Naive thymus-derived CD4-positive, alpha-beta T cell (primary cell): ENCODE measurements around the gene C2orf42. TPM values are rescaled to one million over a fixed set of nuclear protein-coding genes. Genes with fewer than 3 reads are reported as not detected.

Experiments used
- ATAC-seq: fragments of 150-1000 bp; cut with Tn5 transposase; 2 replicates; pipeline ENCODE4 v1.10.0; 2021; ENCODE audit warnings: mild to moderate bottlenecking, moderate library complexity
- CTCF ChIA-PET: fragments of 350-600 bp; sonication (Branson Sonifier 250); formaldehyde crosslinking; loops from one replicate; lab custom pipeline; 2021; ENCODE audit warnings: antibody characterized with exemption; lab: Charles Lee
- POLR2A ChIA-PET: fragments of 350-600 bp; sonication (Branson Sonifier 250); formaldehyde crosslinking; loops from one replicate; lab custom pipeline; 2021; ENCODE audit warnings: antibody characterized with exemption, inconsistent platforms; lab: Charles Lee
- DNase-seq, 9 donors: peaks; one replicate each; pipeline versions ENCODE4 v3.0.0 to v3.0.0-alpha.2; 2020 to 2022; ENCODE audit warnings: mixed read lengths in 1 of 9
- H3K27ac ChIP-seq: one replicate; pipeline ENCODE4 v1.7.0; 2013; ENCODE audit warnings: mild to moderate bottlenecking, low read depth, low read length, moderate library complexity
- H3K27me3 ChIP-seq, 2 donors: one replicate each; pipeline ENCODE4 v1.7.0; 2013; ENCODE audit warnings: low read length in 2 of 2, mild to moderate bottlenecking in 2 of 2, moderate library complexity in 2 of 2; ENCODE audit not compliant: control insufficient read depth in 2 of 2, insufficient read depth in 2 of 2
- H3K36me3 ChIP-seq, 3 experiments: 1 replicate in 2 of 3; 2 replicates in 1 of 3; pipeline ENCODE4 v1.7.0; 2013; ENCODE audit warnings: low read length in 3 of 3, mild to moderate bottlenecking in 3 of 3, moderate library complexity in 1 of 3; ENCODE audit not compliant: insufficient read depth in 3 of 3, control insufficient read depth in 2 of 3
- H3K4me1 ChIP-seq, 2 donors: one replicate each; pipeline ENCODE4 v1.7.0; 2013; ENCODE audit warnings: low read length in 2 of 2, mild to moderate bottlenecking in 2 of 2, moderate library complexity in 1 of 2; ENCODE audit not compliant: control insufficient read depth in 2 of 2, insufficient read depth in 2 of 2
- H3K4me3 ChIP-seq: 2 replicates; pipeline ENCODE4 v1.7.0; 2013; ENCODE audit warnings: mild to moderate bottlenecking, low read length
- H3K9me3 ChIP-seq, 3 experiments: 1 replicate in 2 of 3; 2 replicates in 1 of 3; pipeline ENCODE4 v1.7.0; 2013; ENCODE audit warnings: low read length in 3 of 3; ENCODE audit not compliant: control insufficient read depth in 2 of 3
- H3K27ac Mint-ChIP-seq, 9 donors: one replicate each; pipeline ENCODE4 v1.8.0; 2020 to 2022; ENCODE audit warnings: mixed read lengths in 9 of 9, mild to moderate bottlenecking in 8 of 9, moderate library complexity in 5 of 9, inconsistent platforms in 2 of 9
- H3K27me3 Mint-ChIP-seq, 5 donors: one replicate each; pipeline ENCODE4 v1.8.0; 2021 to 2022; ENCODE audit warnings: mixed read lengths in 5 of 5, mild to moderate bottlenecking in 1 of 5
- H3K36me3 Mint-ChIP-seq, 5 donors: one replicate each; pipeline ENCODE4 v1.8.0; 2020 to 2022; ENCODE audit warnings: mixed read lengths in 5 of 5, mild to moderate bottlenecking in 3 of 5, inconsistent platforms in 1 of 5
- H3K4me1 Mint-ChIP-seq, 7 donors: one replicate each; pipeline ENCODE4 v1.8.0; 2020 to 2022; ENCODE audit warnings: mixed read lengths in 7 of 7, mild to moderate bottlenecking in 3 of 7, inconsistent platforms in 1 of 7
- H3K4me3 Mint-ChIP-seq, 10 donors: one replicate each; pipeline ENCODE4 v1.8.0; 2020 to 2022; ENCODE audit warnings: mild to moderate bottlenecking in 10 of 10, mixed read lengths in 10 of 10, moderate library complexity in 6 of 10, inconsistent platforms in 2 of 10
- H3K9me3 Mint-ChIP-seq, 11 donors: one replicate each; pipeline ENCODE4 v1.8.0; 2020 to 2022; ENCODE audit warnings: mixed read lengths in 11 of 11, mild to moderate bottlenecking in 4 of 11, inconsistent platforms in 1 of 11, moderate library complexity in 1 of 11
- intact Hi-C, 2 donors: fragments of 100-400 bp; cut with micrococcal nuclease; formaldehyde crosslinking; loops; one replicate each; pipeline ENCODE4 v1.15.1; 2023
- polyA plus RNA-seq, 2 donors: library from polyadenylated mRNA; unstranded; fragments of 300-500 nt; fragmentation: Illumina TruSeq; gene quantifications; one replicate each; pipeline ENCODE4 v1.2.3, GENCODE V29; 2021
- total RNA-seq, 6 experiments: library from RNA in 5 of 6; stranded (reverse) in 5 of 6; gene quantifications; 1 replicate in 5 of 6; 2 replicates in 1 of 6; pipeline ENCODE4 v1.2.3 and lab custom pipeline; 2021 to 2026

C2orf42 gene
- total and polyA plus RNA-seq, 7 experiments from 2014 or later, result 20.6 to 48.4 (median 30.3) TPM

- CTCF ChIA-PET, result no interaction called here
- H3K4me3 ChIP-seq, result no peak overlapping the region
- H3K27ac ChIP-seq, result no peak overlapping the region
- H3K36me3 Mint-ChIP-seq, result peaks cover 0 to 3% (median 0%) of the 10 kb centered on the region in 5 donors
- no peak for DNase-seq
- H3K4me1 Mint-ChIP-seq, result no peaks in the 10 kb centered on the region
- no peak for ATAC-seq
- H3K9me3 Mint-ChIP-seq, result peaks cover 0 to 2% (median 0%) of the 10 kb centered on the region in 11 donors
- H3K27me3 Mint-ChIP-seq, result peaks cover 0 to 4% (median 0%) of the 10 kb centered on the region in 5 donors
- H3K27ac Mint-ChIP-seq, result peak overlapping the region in 1 of 9 donors; percentile 30
- H3K4me3 Mint-ChIP-seq, result no peak overlapping the region
- intact Hi-C loops, result no loop called here
- no peaks in the 10 kb centered on the region for H3K36me3 ChIP-seq
- no peaks in the 10 kb centered on the region for H3K9me3 ChIP-seq
- H3K4me1 ChIP-seq, result no peaks in the 10 kb centered on the region
- POLR2A ChIA-PET, result interaction anchor here (1.7 kb wide), 1 partner anchor 12 kb away, joined by 5 read pairs; no protein-coding TSS in a partner anchor
- H3K27me3 ChIP-seq, result no peaks in the 10 kb centered on the region
Observed at GRCh38 chr2:70201831-70202230, 11.0 kb upstream of the C2orf42 start.

- POLR2A ChIA-PET, result interaction anchor here (1.7 to 2.2 kb wide), 2 partner anchors 10 to 12 kb away, joined by 5 to 11 read pairs; partner anchors contain the start of gene C2orf42
- no peak overlapping the region for H3K27ac ChIP-seq
Observed at GRCh38 chr2:70201225-70201768, 10.5 kb upstream of the C2orf42 start.

GRCh38 chr2:70199320-70199864 lies 8.6 kb upstream of the C2orf42 start:
- intact Hi-C loops, result no loop called here
- H3K27me3 ChIP-seq, result no peaks in the 10 kb centered on the region

More at GRCh38 chr2:70201225-70201768, 10.5 kb upstream of the C2orf42 start:
- no peak for ATAC-seq
- H3K9me3 Mint-ChIP-seq, result peaks cover 0 to 2% (median 0%) of the 10 kb centered on the region in 11 donors
- no peaks in the 10 kb centered on the region for H3K27me3 ChIP-seq
- no peak overlapping the region for H3K4me3 Mint-ChIP-seq
- peaks cover 0 to 3% (median 0%) of the 10 kb centered on the region in 5 donors for H3K36me3 Mint-ChIP-seq
- no peaks in the 10 kb centered on the region for H3K9me3 ChIP-seq
- H3K27me3 Mint-ChIP-seq, result peaks cover 0 to 4% (median 0%) of the 10 kb centered on the region in 5 donors
- CTCF ChIA-PET, result interaction anchor here (0.7 kb wide), 1 partner anchor 507 kb away, joined by 3 read pairs; no protein-coding TSS in a partner anchor
- H3K4me1 ChIP-seq, result no peaks in the 10 kb centered on the region
- no peak overlapping the region for H3K27ac Mint-ChIP-seq
- no peaks in the 10 kb centered on the region for H3K4me1 Mint-ChIP-seq
- H3K4me3 ChIP-seq, result no peak overlapping the region
- no peaks in the 10 kb centered on the region for H3K36me3 ChIP-seq
- intact Hi-C loops, result no loop called here
- DNase-seq, result no peak

GRCh38 chr2:70192516-70192915 lies 1.7 kb upstream of the C2orf42 start:
- Histone ChIP-seq H3K9me3 (no peaks in the 10 kb centered on the region), H3K36me3 (no peaks in the 10 kb centered on the region), H3K4me1 (peaks cover 0 to 8% of the 10 kb centered on the region in 2 donors), H3K4me3 (no peak overlapping the region), H3K27ac (no peak overlapping the region), H3K27me3 (no peaks in the 10 kb centered on the region)
- Mint-ChIP-seq H3K27ac (peak overlapping the region in 1 of 9 donors; percentile 22), H3K4me1 (peaks cover 7 to 24% (median 21%) of the 10 kb centered on the region in 7 donors), H3K36me3 (peaks cover 0 to 6% (median 0%) of the 10 kb centered on the region in 5 donors), H3K9me3 (peaks cover 0 to 4% (median 0%) of the 10 kb centered on the region in 11 donors), H3K27me3 (peaks cover 0 to 4% (median 0%) of the 10 kb centered on the region in 5 donors), H3K4me3 (no peak overlapping the region)
- intact Hi-C loops, result loop anchor here (5.0 kb wide), 2 partner anchors 120 to 755 kb away; partner anchors contain the start of gene NFU1 (in 1 of the 2)
- POLR2A ChIA-PET, result interaction anchor here (0.6 to 2.6 kb wide), 4 partner anchors 49 to 279 kb away, joined by 3 to 47 read pairs (median 13); partner anchors contain the start of genes MXD1 and SNRPG
- ATAC-seq (no peak), DNase-seq (no peak)
- CTCF ChIA-PET, result interaction anchor here (0.6 kb wide), 1 partner anchor 755 kb away, joined by 3 read pairs; the partner anchor contains the start of gene NFU1

More at GRCh38 chr2:70199320-70199864, 8.6 kb upstream of the C2orf42 start:
- Mint-ChIP-seq H3K36me3 (peaks cover 0 to 3% (median 0%) of the 10 kb centered on the region in 5 donors), H3K9me3 (peaks cover 0 to 2% (median 0%) of the 10 kb centered on the region in 11 donors), H3K4me1 (no peaks in the 10 kb centered on the region), H3K27me3 (peaks cover 0 to 4% (median 0%) of the 10 kb centered on the region in 5 donors), H3K27ac (no peak overlapping the region), H3K4me3 (no peak overlapping the region)
- Histone ChIP-seq H3K4me3 (no peak overlapping the region), H3K27ac (no peak overlapping the region), H3K4me1 (no peaks in the 10 kb centered on the region), H3K36me3 (no peaks in the 10 kb centered on the region), H3K9me3 (no peaks in the 10 kb centered on the region)
- no peak for ATAC-seq
- CTCF ChIA-PET, result no interaction called here
- no peak for DNase-seq
- POLR2A ChIA-PET, result interaction anchor here (0.5 to 2.2 kb wide), 2 partner anchors 8 to 9 kb away, joined by 3 to 11 read pairs; partner anchors contain the start of gene C2orf42

GRCh38 chr2:70191244-70191735 lies 471 bp upstream of the C2orf42 start:
- peak overlapping the region; percentile 72 for H3K4me3 ChIP-seq
- Mint-ChIP-seq H3K9me3 (peaks cover 0 to 4% (median 0%) of the 10 kb centered on the region in 11 donors), H3K27ac (peak overlapping the region; percentile 94 to 100 (median 99))

GRCh38 chr2:70188460-70188859 lies 2.4 kb downstream of the C2orf42 start:
- Histone ChIP-seq H3K4me3 (no peak overlapping the region), H3K36me3 (no peaks in the 10 kb centered on the region), H3K27ac (no peak overlapping the region), H3K9me3 (no peaks in the 10 kb centered on the region), H3K4me1 (peaks cover 0 to 8% of the 10 kb centered on the region in 2 donors), H3K27me3 (no peaks in the 10 kb centered on the region)
- peak overlapping the region in 3 of 10 donors; percentile 13 to 32 (median 14) for H3K4me3 Mint-ChIP-seq
- peaks cover 0 to 2% (median 0%) of the 10 kb centered on the region in 5 donors for H3K27me3 Mint-ChIP-seq
- peaks cover 7 to 24% (median 21%) of the 10 kb centered on the region in 7 donors for H3K4me1 Mint-ChIP-seq
- ChIA-PET CTCF (interaction anchor here (0.6 to 0.8 kb wide), 2 partner anchors 37 to 464 kb away, joined by 3 to 5 read pairs; no protein-coding TSS in a partner anchor), POLR2A (interaction anchor here (0.7 to 0.9 kb wide), 4 partner anchors 8 to 331 kb away, joined by 3 to 5 read pairs (median 4); no protein-coding TSS in a partner anchor)
- H3K36me3 Mint-ChIP-seq, result peaks cover 0 to 6% (median 0%) of the 10 kb centered on the region in 5 donors
- H3K9me3 Mint-ChIP-seq, result peaks cover 0 to 4% (median 0%) of the 10 kb centered on the region in 11 donors
- DNase-seq (no peak), ATAC-seq (no peak)
- peak overlapping the region; percentile 9 to 66 (median 44) for H3K27ac Mint-ChIP-seq
- intact Hi-C loops, result no loop called here

More at GRCh38 chr2:70191244-70191735, 471 bp upstream of the C2orf42 start:
- DNase-seq (no peak), ATAC-seq (no peak)
- peak overlapping the region; percentile 86 to 97 (median 93) for H3K4me3 Mint-ChIP-seq
- ChIA-PET POLR2A (interaction anchor here (0.5 to 2.6 kb wide), 39 partner anchors 9 to 877 kb away, joined by 3 to 47 read pairs (median 5); partner anchors contain the start of genes FAM136A, MXD1, NAGK and NFU1), CTCF (interaction anchor here (0.7 to 1.7 kb wide), 8 partner anchors 20 to 279 kb away, joined by 3 to 6 read pairs (median 4); no protein-coding TSS in a partner anchor)
- peaks cover 7 to 24% (median 21%) of the 10 kb centered on the region in 7 donors for H3K4me1 Mint-ChIP-seq
- H3K27me3 Mint-ChIP-seq, result peaks cover 0 to 4% (median 0%) of the 10 kb centered on the region in 5 donors
- Histone ChIP-seq H3K27ac (peak overlapping the region; percentile 93), H3K27me3 (no peaks in the 10 kb centered on the region), H3K4me1 (peaks cover 0 to 8% of the 10 kb centered on the region in 2 donors), H3K9me3 (no peaks in the 10 kb centered on the region), H3K36me3 (no peaks in the 10 kb centered on the region)
- intact Hi-C loops, result loop anchor here (1.0 to 5.0 kb wide), 8 partner anchors 68 to 940 kb away; partner anchors contain the start of genes NFU1 (in 2 of the 2), MCEE (in 1 of the 2), MPHOSPH10 (in 1 of the 2) and PCYOX1 (in 1 of the 2)
- peaks cover 0 to 6% (median 0%) of the 10 kb centered on the region in 5 donors for H3K36me3 Mint-ChIP-seq
